ENCODE data around the gene ARPC5. TPM values are rescaled to one million over a fixed set of nuclear protein-coding genes. Genes with fewer than 3 reads are reported as not detected.

The ARPC5 gene
- total and polyA plus RNA-seq, 10 of the 15 experiments (the other 5 are each of a cell fraction or from before 2014, with no cell fraction given) = 238 to 784 (median 309) TPM

GRCh38 chr1:183578856-183579255 lies 56.7 kb downstream of the ARPC5 start:
- CTCF ChIA-PET = interaction anchor here (0.7 to 4.1 kb wide), 7 partner anchors 10 to 107 kb away, joined by 3 to 18 read pairs (median 5); partner anchors contain the start of genes NCF2 and SMG7
- no peak overlapping the region for H3K4me2 ChIP-seq (ENCODE audit: control insufficient read depth, insufficient read depth)
- RAD21 ChIA-PET (ENCODE audit: unreplicated experiment) = interaction anchor here (0.6 to 2.9 kb wide), 7 partner anchors 9 to 91 kb away, joined by 3 to 12 read pairs (median 5); partner anchors contain the start of gene NCF2
- SMC1A ChIA-PET (ENCODE audit: uncharacterized antibody, unreplicated experiment) = interaction anchor here (1.0 to 4.8 kb wide), 8 partner anchors 10 to 53 kb away, joined by 3 to 50 read pairs (median 6); partner anchors contain the start of gene NCF2
- H3K27ac ChIP-seq (ENCODE audit: control insufficient read depth, insufficient read depth) = no peak overlapping the region
- no peaks in the 10 kb centered on the region for H3K79me2 ChIP-seq (ENCODE audit: control insufficient read depth, insufficient read depth, low read length)
- H4K20me1 ChIP-seq (ENCODE audit: control insufficient read depth, insufficient read depth) = no peaks in the 10 kb centered on the region
- BruUV-seq (replicated peaks) = no TSS peak
- H3K27me3 ChIP-seq (replicated peaks in 1 of 2; ENCODE audit: control insufficient read depth in 2 of 2, insufficient read depth in 2 of 2, low read length in 1 of 2) = no peaks in the 10 kb centered on the region
- in situ Hi-C loops (cut with MboI) (no loop called here), intact Hi-C loops (cut with micrococcal nuclease; ENCODE audit: unreplicated experiment) (no loop called here)
- no peaks in the 10 kb centered on the region for H3K9me3 ChIP-seq (replicated peaks; ENCODE audit: control insufficient read depth, insufficient read depth, low read length)
- 100% methylated on average over 2 of the region's 2 CpGs for WGBS (ENCODE audit: insufficient coverage, insufficient replicate concordance, low lambda C conversion rate, missing lambda C conversion rate)
- peaks cover 3% of the 10 kb centered on the region; the same call in 1 of the 2 replicates for H3K4me1 ChIP-seq (ENCODE audit: control insufficient read depth, insufficient read depth, low read length)
- TF ChIP-seq RB1 (IDR thresholded peaks at IDR 0.05; ENCODE audit: borderline replicate concordance) (no peak), HDGF (IDR thresholded peaks at IDR 0.05) (no peak), ZNF622 (IDR thresholded peaks at IDR 0.05) (no peak)
- H2AFZ ChIP-seq (ENCODE audit: control insufficient read depth, low read depth, low read length) = no peak overlapping the region
- no peak overlapping the region for H3K4me3 ChIP-seq
- no peak for FAIRE-seq
- H3K36me3 ChIP-seq (ENCODE audit: control insufficient read depth in 2 of 2, insufficient read depth in 2 of 2, low read length in 1 of 2) = peaks cover 3 to 24% of the 10 kb centered on the region in 2 experiments; a peak in 2 of 4 replicates
- no peak overlapping the region for H3K9ac ChIP-seq (ENCODE audit: control insufficient read depth, insufficient read depth, low read length)
- DNase-seq (ENCODE audit: low read depth, low spot score) = no peak
- no peak for ATAC-seq
- POLR2A ChIA-PET = interaction anchor here (0.6 to 2.4 kb wide), 7 partner anchors 10 to 85 kb away, joined by 3 to 9 read pairs (median 3); no protein-coding TSS in a partner anchor

- in situ Hi-C loops (cut with MboI) = no loop called here
- no peak for FAIRE-seq
- H3K36me3 ChIP-seq (ENCODE audit: control insufficient read depth in 2 of 2, insufficient read depth in 2 of 2, low read length in 1 of 2) = peaks cover 3 to 29% of the 10 kb centered on the region in 2 experiments; a peak in 2 of 4 replicates
- ChIA-PET SMC1A (ENCODE audit: uncharacterized antibody, unreplicated experiment) (interaction anchor here (0.8 to 4.8 kb wide), 6 partner anchors 10 to 228 kb away, joined by 3 to 50 read pairs (median 3); partner anchors contain the start of gene NCF2), CTCF (interaction anchor here (0.9 to 1.4 kb wide), 4 partner anchors 8 to 107 kb away, joined by 3 to 4 read pairs (median 4); no protein-coding TSS in a partner anchor), RAD21 (ENCODE audit: unreplicated experiment) (interaction anchor here (0.8 to 2.9 kb wide), 2 partner anchors 10 to 21 kb away, joined by 3 to 8 read pairs; no protein-coding TSS in a partner anchor), POLR2A (interaction anchor here (1.1 to 2.4 kb wide), 5 partner anchors 9 to 53 kb away, joined by 3 to 6 read pairs (median 4); no protein-coding TSS in a partner anchor)
- no peaks in the 10 kb centered on the region for H3K27me3 ChIP-seq (replicated peaks in 1 of 2; ENCODE audit: control insufficient read depth in 2 of 2, insufficient read depth in 2 of 2, low read length in 1 of 2)
- DNase-seq (ENCODE audit: low read depth, low spot score) = no peak
- no peak overlapping the region for H3K4me3 ChIP-seq
- intact Hi-C loops (cut with micrococcal nuclease; ENCODE audit: unreplicated experiment) = no loop called here
- no peak overlapping the region for H2AFZ ChIP-seq (ENCODE audit: control insufficient read depth, low read depth, low read length)
- no peaks in the 10 kb centered on the region for H3K9me3 ChIP-seq (replicated peaks; ENCODE audit: control insufficient read depth, insufficient read depth, low read length)
- H3K27ac ChIP-seq (ENCODE audit: control insufficient read depth, insufficient read depth) = no peak overlapping the region
- ATAC-seq = no peak
- H3K9ac ChIP-seq (ENCODE audit: control insufficient read depth, insufficient read depth, low read length) = no peak overlapping the region
- BruUV-seq (replicated peaks) = no TSS peak
- H3K4me2 ChIP-seq (ENCODE audit: control insufficient read depth, insufficient read depth) = no peak overlapping the region
- peaks cover 3% of the 10 kb centered on the region; the same call in 1 of the 2 replicates for H3K4me1 ChIP-seq (ENCODE audit: control insufficient read depth, insufficient read depth, low read length)
- WGBS (ENCODE audit: insufficient coverage, insufficient replicate concordance, low lambda C conversion rate, missing lambda C conversion rate) = 83% methylated on average over 7 of the region's 7 CpGs
- H4K20me1 ChIP-seq (ENCODE audit: control insufficient read depth, insufficient read depth) = no peaks in the 10 kb centered on the region
- no peaks in the 10 kb centered on the region for H3K79me2 ChIP-seq (ENCODE audit: control insufficient read depth, insufficient read depth, low read length)
- TF ChIP-seq, protein P1, sequence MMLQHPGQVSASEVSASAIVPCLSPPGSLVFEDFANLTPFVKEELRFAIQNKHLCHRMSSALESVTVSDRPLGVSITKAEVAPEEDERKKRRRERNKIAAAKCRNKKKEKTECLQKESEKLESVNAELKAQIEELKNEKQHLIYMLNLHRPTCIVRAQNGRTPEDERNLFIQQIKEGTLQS (IDR thresholded peaks at IDR 0.05; ENCODE audit: borderline replicate concordance, extremely low read depth, low read depth, low read length) = no peak
- no peak for TF ChIP-seq ATF2 (IDR thresholded peaks at IDR 0.05; ENCODE audit: low read length)
- no peak for TF ChIP-seq SIN3A (IDR thresholded peaks at IDR 0.05; ENCODE audit: low read depth, low read length)
- TF ChIP-seq HCFC1 (IDR thresholded peaks at IDR 0.05; ENCODE audit: low read length) = no peak
- TF ChIP-seq, protein P2, sequence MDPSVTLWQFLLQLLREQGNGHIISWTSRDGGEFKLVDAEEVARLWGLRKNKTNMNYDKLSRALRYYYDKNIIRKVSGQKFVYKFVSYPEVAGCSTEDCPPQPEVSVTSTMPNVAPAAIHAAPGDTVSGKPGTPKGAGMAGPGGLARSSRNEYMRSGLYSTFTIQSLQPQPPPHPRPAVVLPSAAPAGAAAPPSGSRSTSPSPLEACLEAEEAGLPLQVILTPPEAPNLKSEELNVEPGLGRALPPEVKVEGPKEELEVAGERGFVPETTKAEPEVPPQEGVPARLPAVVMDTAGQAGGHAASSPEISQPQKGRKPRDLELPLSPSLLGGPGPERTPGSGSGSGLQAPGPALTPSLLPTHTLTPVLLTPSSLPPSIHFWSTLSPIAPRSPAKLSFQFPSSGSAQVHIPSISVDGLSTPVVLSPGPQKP (IDR thresholded peaks at IDR 0.05; ENCODE audit: low read depth, low read length) = no peak
- no peak for TF ChIP-seq NR2F1 (conservative IDR thresholded peaks at IDR 0.05)
- no peak for TF ChIP-seq NFYB (IDR thresholded peaks at IDR 0.05; ENCODE audit: insufficient read depth, low read depth, low read length)
- no peak for TF ChIP-seq EZH2 (IDR thresholded peaks at IDR 0.05; ENCODE audit: borderline replicate concordance, control insufficient read depth, low read depth, low read length)
- no peak for TF ChIP-seq RCOR1 (conservative IDR thresholded peaks at IDR 0.05; ENCODE audit: low read depth, low read length)
- TF ChIP-seq CHD1 (IDR thresholded peaks at IDR 0.05; ENCODE audit: low read depth, low read length) = no peak
- no peak for TF ChIP-seq BRCA1 (IDR thresholded peaks at IDR 0.05; ENCODE audit: low read depth, low read length)
Measured at GRCh38 chr1:183577897-183578465, 57.6 kb downstream of the ARPC5 start.

Measured in GM12878 (cell line).